Mammary epithelial cell (primary cell): ENCODE measurements around the gene FAM171A2.

Experiments
- CTCF ChIP-seq, 2 donors: IDR thresholded peaks in 1 of 2; conservative IDR thresholded peaks in 1 of 2; 2 replicates each; pipeline ENCODE4 v1.5.1; 2011 to 2012; ENCODE audit warnings: inconsistent platforms in 2 of 2, low read length in 2 of 2, mild to moderate bottlenecking in 2 of 2, control low read depth in 1 of 2, low read depth in 1 of 2; ENCODE audit not compliant: insufficient read depth in 1 of 2; ENCODE audit errors: extremely low read depth in 1 of 2
- EZH2 ChIP-seq: IDR thresholded peaks from 2 replicates; pipeline ENCODE4 v1.6.1; 2012; ENCODE audit warnings: low read length, inconsistent platforms, borderline replicate concordance

- TF ChIP-seq CTCF (conservative IDR thresholded peaks at IDR 0.05 in 1 of 2, IDR thresholded peaks at IDR 0.05 in 1 of 2; ENCODE audit: extremely low read depth in 1 of 2, insufficient read depth in 1 of 2, low read depth in 1 of 2, low read length in 2 of 2) (no peak), EZH2 (no peak)
These were observed 43.6 kb downstream of the FAM171A2 start for GRCh38 chr17:44320066-44320465.
